WTC11 (cell line): ENCODE data around the gene MCM3AP. TPM values are rescaled to one million over a fixed set of nuclear protein-coding genes. Genes with fewer than 3 reads are reported as not detected.

ENCODE experiments used
- ATAC-seq: fragments of 200-7000 bp; cut with Tn5 transposase; 2 replicates; pipeline ENCODE4 v1.10.0; 2021; ENCODE audit warnings: mild to moderate bottlenecking, moderate library complexity
- CTCF ChIA-PET: fragments of 300-600 bp; sonication (Branson Sonifier 250); formaldehyde crosslinking; loops from one replicate; lab custom pipeline; 2021; ENCODE audit warnings: antibody characterized with exemption; lab: Charles Lee
- POLR2A ChIA-PET: fragments of 350-600 bp; sonication (Branson Sonifier 250); formaldehyde crosslinking; loops from one replicate; lab custom pipeline; 2021; ENCODE audit warnings: antibody characterized with exemption; lab: Charles Lee
- DNase-seq: peaks from one replicate; pipeline ENCODE4 v3.0.0; 2021; ENCODE audit warnings: low spot score
- H3K27ac Mint-ChIP-seq: 2 replicates; pipeline ENCODE4 v1.8.0; 2021; ENCODE audit warnings: mixed read lengths
- H3K27me3 Mint-ChIP-seq: 2 replicates; pipeline ENCODE4 v1.8.0; 2021; ENCODE audit warnings: low read depth, mild to moderate bottlenecking, moderate library complexity, mixed read lengths
- H3K36me3 Mint-ChIP-seq: 2 replicates; pipeline ENCODE4 v1.8.0; 2021; ENCODE audit warnings: mixed read lengths
- H3K4me1 Mint-ChIP-seq: 2 replicates; pipeline ENCODE4 v1.8.0; 2022; ENCODE audit warnings: mixed read lengths
- H3K4me3 Mint-ChIP-seq: 2 replicates; pipeline ENCODE4 v1.8.0; 2021; ENCODE audit warnings: mild to moderate bottlenecking, moderate library complexity, mixed read lengths
- H3K9me3 Mint-ChIP-seq: 2 replicates; pipeline ENCODE4 v1.8.0; 2021; ENCODE audit warnings: mixed read lengths
- CREM ChIP-seq: sonication (generic); formaldehyde crosslinking; IDR thresholded peaks from 2 replicates; pipeline ENCODE4 v1.8.1; 2022; ENCODE audit warnings: mild to moderate bottlenecking, missing genetic modification reagents, moderate library complexity
- ELF4 ChIP-seq: sonication (generic); formaldehyde crosslinking; IDR thresholded peaks from 2 replicates; pipeline ENCODE4 v1.8.1; 2022; ENCODE audit warnings: low read depth, mild to moderate bottlenecking, moderate library complexity, missing genetic modification reagents
- ESRRA ChIP-seq: sonication (generic); formaldehyde crosslinking; IDR thresholded peaks from 2 replicates; pipeline ENCODE4 v1.8.1; 2022; ENCODE audit warnings: mild to moderate bottlenecking, missing genetic modification reagents, borderline replicate concordance
- GABPB1 ChIP-seq: sonication (generic); formaldehyde crosslinking; IDR thresholded peaks from 2 replicates; pipeline ENCODE4 v1.8.1; 2023; ENCODE audit warnings: mild to moderate bottlenecking, missing genetic modification reagents
- IRF2 ChIP-seq: sonication (generic); formaldehyde crosslinking; IDR thresholded peaks from 2 replicates; pipeline ENCODE4 v1.8.0; 2022; ENCODE audit warnings: low read depth, missing genetic modification reagents, borderline replicate concordance
- MYBL2 ChIP-seq: sonication (generic); formaldehyde crosslinking; IDR thresholded peaks from 2 replicates; pipeline ENCODE4 v1.8.1; 2023; ENCODE audit warnings: mild to moderate bottlenecking, moderate library complexity, missing genetic modification reagents
- NFATC4 ChIP-seq: fragments of 250-450 bp; sonication (Bioruptor Pico); IDR thresholded peaks from 2 replicates; pipeline ENCODE4 v1.9.0; 2021; ENCODE audit warnings: mild to moderate bottlenecking
- NR1H2 ChIP-seq: sonication (generic); formaldehyde crosslinking; IDR thresholded peaks from 2 replicates; pipeline ENCODE4 v1.9.0; 2021; ENCODE audit warnings: mild to moderate bottlenecking, moderate library complexity, missing genetic modification reagents
- NR3C1 ChIP-seq: sonication (generic); formaldehyde crosslinking; conservative IDR thresholded peaks from 2 replicates; pipeline ENCODE4 v1.8.1; 2023; ENCODE audit warnings: low read depth, mild to moderate bottlenecking, missing genetic modification reagents
- OVOL2 ChIP-seq: fragments of 250-450 bp; sonication (Bioruptor Pico); IDR thresholded peaks from 2 replicates; pipeline ENCODE4 v1.9.0; 2021; ENCODE audit warnings: mild to moderate bottlenecking, borderline replicate concordance
- PRRX2 ChIP-seq: fragments of 250-450 bp; sonication (Bioruptor Pico); IDR thresholded peaks from 2 replicates; pipeline ENCODE4 v1.8.0; 2021; ENCODE audit warnings: mild to moderate bottlenecking
- RORB ChIP-seq: fragments of 250-450 bp; sonication (Bioruptor Pico); IDR thresholded peaks from 2 replicates; pipeline ENCODE4 v1.9.0; 2021; ENCODE audit warnings: mild to moderate bottlenecking
- ZNF121 ChIP-seq: sonication (generic); formaldehyde crosslinking; IDR thresholded peaks from 2 replicates; pipeline ENCODE4 v1.8.0; 2023; ENCODE audit warnings: missing genetic modification reagents
- ZNF317 ChIP-seq: sonication (generic); formaldehyde crosslinking; IDR thresholded peaks from 2 replicates; pipeline ENCODE4 v1.8.1; 2023; ENCODE audit warnings: low read depth, mild to moderate bottlenecking, moderate library complexity, missing genetic modification reagents, borderline replicate concordance
- ZNF671 ChIP-seq: fragments of 250-450 bp; sonication (Bioruptor Pico); IDR thresholded peaks from 2 replicates; pipeline ENCODE4 v1.8.0; 2021; ENCODE audit warnings: mild to moderate bottlenecking
- total RNA-seq: library from RNA; stranded (reverse); gene quantifications from 3 replicates; pipeline ENCODE4 v1.2.3, GENCODE V29; 2021
- TF ChIP-seq, protein P1 (sequence below): fragments of 250-450 bp; sonication (Bioruptor Pico); IDR thresholded peaks from 2 replicates; pipeline ENCODE4 v1.8.0; 2021; ENCODE audit warnings: mild to moderate bottlenecking
- TF ChIP-seq, protein P2 (sequence below): sonication (generic); formaldehyde crosslinking; IDR thresholded peaks from 2 replicates; pipeline ENCODE4 v1.8.1; 2022; ENCODE audit warnings: mild to moderate bottlenecking, moderate library complexity, missing genetic modification reagents
- TF ChIP-seq, protein P3 (sequence below): fragments of 200-600 bp; IDR thresholded peaks from 2 replicates; pipeline ENCODE4 v1.8.0; 2022; ENCODE audit warnings: antibody characterized with exemption
- TF ChIP-seq, protein P4 (sequence below): fragments of 250-450 bp; sonication (Bioruptor Pico); IDR thresholded peaks from 2 replicates; pipeline ENCODE4 v1.9.0; 2021; ENCODE audit warnings: mild to moderate bottlenecking
- TF ChIP-seq, protein P5 (sequence below): sonication (generic); formaldehyde crosslinking; IDR thresholded peaks from 2 replicates; pipeline ENCODE4 v1.8.0; 2023; ENCODE audit warnings: missing genetic modification reagents, mild to moderate bottlenecking, borderline replicate concordance

MCM3AP gene
- total RNA-seq, 1 experiment from 2014 or later = 167 TPM

DNA sequence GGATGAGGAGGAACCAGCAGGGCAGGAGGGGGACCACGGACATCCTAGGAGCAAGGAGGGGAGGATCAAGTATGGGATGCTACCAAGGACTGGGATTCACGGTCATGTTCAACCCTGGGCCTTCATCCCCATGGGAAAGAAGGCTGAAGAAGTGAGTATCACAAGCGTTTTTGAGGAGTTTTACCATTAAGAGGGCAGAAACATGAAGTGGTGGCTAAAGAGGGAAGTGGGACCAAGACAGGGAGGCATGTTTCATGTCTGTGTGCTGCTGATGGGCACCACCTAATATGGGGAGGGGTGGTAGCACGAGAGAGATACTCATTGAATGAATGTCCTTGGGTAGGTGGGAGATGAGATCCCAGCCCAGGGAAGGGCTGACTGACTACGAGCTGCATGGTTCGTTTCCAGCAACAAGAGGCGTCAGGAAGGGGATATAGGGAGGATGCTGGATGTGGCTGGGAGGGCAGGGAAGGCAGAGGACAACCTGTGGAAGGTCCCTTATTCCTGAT is 45.5 kb downstream of the MCM3AP start:
- Mint-ChIP-seq H3K4me3 (no peak overlapping the region), H3K27me3 (no peaks in the 10 kb centered on the region), H3K36me3 (peaks cover 81% of the 10 kb centered on the region), H3K4me1 (peaks cover 2% of the 10 kb centered on the region; the same call in 1 of the 2 replicates), H3K9me3 (no peaks in the 10 kb centered on the region), H3K27ac (peak overlapping the region; percentile 49; the same call in 1 of the 2 replicates)
- ChIA-PET CTCF (interaction anchor here (0.6 to 2.1 kb wide), 3 partner anchors 11 to 98 kb away, joined by 3 to 11 read pairs (median 3); partner anchors contain the start of gene LSS), POLR2A (no interaction called here)
- TF ChIP-seq, protein P1, sequence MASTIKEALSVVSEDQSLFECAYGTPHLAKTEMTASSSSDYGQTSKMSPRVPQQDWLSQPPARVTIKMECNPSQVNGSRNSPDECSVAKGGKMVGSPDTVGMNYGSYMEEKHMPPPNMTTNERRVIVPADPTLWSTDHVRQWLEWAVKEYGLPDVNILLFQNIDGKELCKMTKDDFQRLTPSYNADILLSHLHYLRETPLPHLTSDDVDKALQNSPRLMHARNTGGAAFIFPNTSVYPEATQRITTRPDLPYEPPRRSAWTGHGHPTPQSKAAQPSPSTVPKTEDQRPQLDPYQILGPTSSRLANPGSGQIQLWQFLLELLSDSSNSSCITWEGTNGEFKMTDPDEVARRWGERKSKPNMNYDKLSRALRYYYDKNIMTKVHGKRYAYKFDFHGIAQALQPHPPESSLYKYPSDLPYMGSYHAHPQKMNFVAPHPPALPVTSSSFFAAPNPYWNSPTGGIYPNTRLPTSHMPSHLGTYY (CRISPR knock-in tag) = no peak
- no peak for TF ChIP-seq ELF4 (CRISPR knock-in tag)
- TF ChIP-seq, protein P2, sequence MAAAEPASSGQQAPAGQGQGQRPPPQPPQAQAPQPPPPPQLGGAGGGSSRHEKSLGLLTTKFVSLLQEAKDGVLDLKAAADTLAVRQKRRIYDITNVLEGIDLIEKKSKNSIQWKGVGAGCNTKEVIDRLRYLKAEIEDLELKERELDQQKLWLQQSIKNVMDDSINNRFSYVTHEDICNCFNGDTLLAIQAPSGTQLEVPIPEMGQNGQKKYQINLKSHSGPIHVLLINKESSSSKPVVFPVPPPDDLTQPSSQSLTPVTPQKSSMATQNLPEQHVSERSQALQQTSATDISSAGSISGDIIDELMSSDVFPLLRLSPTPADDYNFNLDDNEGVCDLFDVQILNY (CRISPR knock-in tag) = no peak
- no peak for TF ChIP-seq ESRRA (CRISPR knock-in tag)
- TF ChIP-seq ZNF671 = no peak
- no peak for TF ChIP-seq ZNF121 (CRISPR knock-in tag)
- TF ChIP-seq IRF2 (CRISPR knock-in tag) = no peak
- TF ChIP-seq ZNF317 (CRISPR knock-in tag) = no peak
- TF ChIP-seq RORB (CRISPR knock-in tag) = no peak
- TF ChIP-seq NR1H2 (CRISPR knock-in tag) = no peak
- TF ChIP-seq, protein P3, sequence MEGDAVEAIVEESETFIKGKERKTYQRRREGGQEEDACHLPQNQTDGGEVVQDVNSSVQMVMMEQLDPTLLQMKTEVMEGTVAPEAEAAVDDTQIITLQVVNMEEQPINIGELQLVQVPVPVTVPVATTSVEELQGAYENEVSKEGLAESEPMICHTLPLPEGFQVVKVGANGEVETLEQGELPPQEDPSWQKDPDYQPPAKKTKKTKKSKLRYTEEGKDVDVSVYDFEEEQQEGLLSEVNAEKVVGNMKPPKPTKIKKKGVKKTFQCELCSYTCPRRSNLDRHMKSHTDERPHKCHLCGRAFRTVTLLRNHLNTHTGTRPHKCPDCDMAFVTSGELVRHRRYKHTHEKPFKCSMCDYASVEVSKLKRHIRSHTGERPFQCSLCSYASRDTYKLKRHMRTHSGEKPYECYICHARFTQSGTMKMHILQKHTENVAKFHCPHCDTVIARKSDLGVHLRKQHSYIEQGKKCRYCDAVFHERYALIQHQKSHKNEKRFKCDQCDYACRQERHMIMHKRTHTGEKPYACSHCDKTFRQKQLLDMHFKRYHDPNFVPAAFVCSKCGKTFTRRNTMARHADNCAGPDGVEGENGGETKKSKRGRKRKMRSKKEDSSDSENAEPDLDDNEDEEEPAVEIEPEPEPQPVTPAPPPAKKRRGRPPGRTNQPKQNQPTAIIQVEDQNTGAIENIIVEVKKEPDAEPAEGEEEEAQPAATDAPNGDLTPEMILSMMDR = no peak
- no peak for TF ChIP-seq NR3C1 (CRISPR knock-in tag)
- TF ChIP-seq, protein P4, sequence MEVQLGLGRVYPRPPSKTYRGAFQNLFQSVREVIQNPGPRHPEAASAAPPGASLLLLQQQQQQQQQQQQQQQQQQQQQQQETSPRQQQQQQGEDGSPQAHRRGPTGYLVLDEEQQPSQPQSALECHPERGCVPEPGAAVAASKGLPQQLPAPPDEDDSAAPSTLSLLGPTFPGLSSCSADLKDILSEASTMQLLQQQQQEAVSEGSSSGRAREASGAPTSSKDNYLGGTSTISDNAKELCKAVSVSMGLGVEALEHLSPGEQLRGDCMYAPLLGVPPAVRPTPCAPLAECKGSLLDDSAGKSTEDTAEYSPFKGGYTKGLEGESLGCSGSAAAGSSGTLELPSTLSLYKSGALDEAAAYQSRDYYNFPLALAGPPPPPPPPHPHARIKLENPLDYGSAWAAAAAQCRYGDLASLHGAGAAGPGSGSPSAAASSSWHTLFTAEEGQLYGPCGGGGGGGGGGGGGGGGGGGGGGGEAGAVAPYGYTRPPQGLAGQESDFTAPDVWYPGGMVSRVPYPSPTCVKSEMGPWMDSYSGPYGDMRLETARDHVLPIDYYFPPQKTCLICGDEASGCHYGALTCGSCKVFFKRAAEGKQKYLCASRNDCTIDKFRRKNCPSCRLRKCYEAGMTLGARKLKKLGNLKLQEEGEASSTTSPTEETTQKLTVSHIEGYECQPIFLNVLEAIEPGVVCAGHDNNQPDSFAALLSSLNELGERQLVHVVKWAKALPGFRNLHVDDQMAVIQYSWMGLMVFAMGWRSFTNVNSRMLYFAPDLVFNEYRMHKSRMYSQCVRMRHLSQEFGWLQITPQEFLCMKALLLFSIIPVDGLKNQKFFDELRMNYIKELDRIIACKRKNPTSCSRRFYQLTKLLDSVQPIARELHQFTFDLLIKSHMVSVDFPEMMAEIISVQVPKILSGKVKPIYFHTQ = no peak
- TF ChIP-seq CREM (CRISPR knock-in tag) = no peak
- no peak for TF ChIP-seq NFATC4 (CRISPR knock-in tag)
- no peak for TF ChIP-seq PRRX2 (CRISPR knock-in tag)
- TF ChIP-seq OVOL2 (CRISPR knock-in tag) = no peak
- TF ChIP-seq GABPB1 (CRISPR knock-in tag) = no peak
- TF ChIP-seq, protein P5, sequence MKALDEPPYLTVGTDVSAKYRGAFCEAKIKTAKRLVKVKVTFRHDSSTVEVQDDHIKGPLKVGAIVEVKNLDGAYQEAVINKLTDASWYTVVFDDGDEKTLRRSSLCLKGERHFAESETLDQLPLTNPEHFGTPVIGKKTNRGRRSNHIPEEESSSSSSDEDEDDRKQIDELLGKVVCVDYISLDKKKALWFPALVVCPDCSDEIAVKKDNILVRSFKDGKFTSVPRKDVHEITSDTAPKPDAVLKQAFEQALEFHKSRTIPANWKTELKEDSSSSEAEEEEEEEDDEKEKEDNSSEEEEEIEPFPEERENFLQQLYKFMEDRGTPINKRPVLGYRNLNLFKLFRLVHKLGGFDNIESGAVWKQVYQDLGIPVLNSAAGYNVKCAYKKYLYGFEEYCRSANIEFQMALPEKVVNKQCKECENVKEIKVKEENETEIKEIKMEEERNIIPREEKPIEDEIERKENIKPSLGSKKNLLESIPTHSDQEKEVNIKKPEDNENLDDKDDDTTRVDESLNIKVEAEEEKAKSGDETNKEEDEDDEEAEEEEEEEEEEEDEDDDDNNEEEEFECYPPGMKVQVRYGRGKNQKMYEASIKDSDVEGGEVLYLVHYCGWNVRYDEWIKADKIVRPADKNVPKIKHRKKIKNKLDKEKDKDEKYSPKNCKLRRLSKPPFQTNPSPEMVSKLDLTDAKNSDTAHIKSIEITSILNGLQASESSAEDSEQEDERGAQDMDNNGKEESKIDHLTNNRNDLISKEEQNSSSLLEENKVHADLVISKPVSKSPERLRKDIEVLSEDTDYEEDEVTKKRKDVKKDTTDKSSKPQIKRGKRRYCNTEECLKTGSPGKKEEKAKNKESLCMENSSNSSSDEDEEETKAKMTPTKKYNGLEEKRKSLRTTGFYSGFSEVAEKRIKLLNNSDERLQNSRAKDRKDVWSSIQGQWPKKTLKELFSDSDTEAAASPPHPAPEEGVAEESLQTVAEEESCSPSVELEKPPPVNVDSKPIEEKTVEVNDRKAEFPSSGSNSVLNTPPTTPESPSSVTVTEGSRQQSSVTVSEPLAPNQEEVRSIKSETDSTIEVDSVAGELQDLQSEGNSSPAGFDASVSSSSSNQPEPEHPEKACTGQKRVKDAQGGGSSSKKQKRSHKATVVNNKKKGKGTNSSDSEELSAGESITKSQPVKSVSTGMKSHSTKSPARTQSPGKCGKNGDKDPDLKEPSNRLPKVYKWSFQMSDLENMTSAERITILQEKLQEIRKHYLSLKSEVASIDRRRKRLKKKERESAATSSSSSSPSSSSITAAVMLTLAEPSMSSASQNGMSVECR (CRISPR knock-in tag) = no peak
- TF ChIP-seq MYBL2 (CRISPR knock-in tag) = no peak
- DNase-seq (no peak), ATAC-seq (no peak)
